K562 (cell line): Measurements from ENCODE around the gene EXOSC9. TPM values are rescaled to one million over a fixed set of nuclear protein-coding genes. Genes with fewer than 3 reads are reported as not detected.
A peak's percentile ranks its signal among the peaks of the same experiment; 100 is the strongest.

Source experiments
- ARNT ChIP-seq, 2 experiments: fragments of 450-650 bp; IDR thresholded peaks; 2 replicates each; pipeline ENCODE4 v1.6.1; 2016; ENCODE audit warnings: mild to moderate bottlenecking in 1 of 2
- BCL6 ChIP-seq: fragments of 250-450 bp; sonication (Bioruptor Pico); IDR thresholded peaks from 2 replicates; pipeline ENCODE4 v1.4.0; 2020
- BDP1 ChIP-seq: IDR thresholded peaks from 3 replicates; pipeline ENCODE4 v1.6.1; 2011; ENCODE audit not compliant: insufficient read length, insufficient read depth
- BRCA1 ChIP-seq, 2 experiments: fragments of 450-650 bp in 1 of 2; sonication (generic) in 1 of 2; formaldehyde crosslinking in 1 of 2; IDR thresholded peaks; 2 replicates each; pipeline versions ENCODE4 v1.5.0 to v1.6.1; 2017 to 2020; ENCODE audit warnings: mild to moderate bottlenecking in 1 of 2, missing genetic modification reagents in 1 of 2
- CC2D1A ChIP-seq: fragments of 450-650 bp; IDR thresholded peaks from 2 replicates; pipeline ENCODE4 v1.6.1; 2017; ENCODE audit warnings: mild to moderate bottlenecking
- CCNT2 ChIP-seq: IDR thresholded peaks from 2 replicates; pipeline ENCODE4 v1.6.1; 2011; ENCODE audit warnings: borderline replicate concordance, low read depth, mild to moderate bottlenecking, moderate library complexity, mixed read lengths, low read length; ENCODE audit not compliant: insufficient read length; ENCODE audit errors: extremely low read depth
- FOXJ3 ChIP-seq: sonication (generic); formaldehyde crosslinking; IDR thresholded peaks from 2 replicates; pipeline ENCODE4 v1.4.0; 2020; ENCODE audit warnings: mild to moderate bottlenecking, missing genetic modification reagents
- GMEB1 ChIP-seq: fragments of 250-450 bp; sonication (Bioruptor Pico); IDR thresholded peaks from 2 replicates; pipeline ENCODE4 v1.4.0; 2020; ENCODE audit warnings: mild to moderate bottlenecking
- MAFK ChIP-seq: IDR thresholded peaks from 2 replicates; pipeline ENCODE4 v1.6.1; 2011; ENCODE audit warnings: low read length, improper control_type of control experiment
- MCM5 ChIP-seq: fragments of 450-650 bp; IDR thresholded peaks from 2 replicates; pipeline ENCODE4 v1.6.1; 2016; ENCODE audit warnings: low read depth
- NEUROD1 ChIP-seq: fragments of 150-350 bp; IDR thresholded peaks from 2 replicates; pipeline ENCODE4 v1.6.1; 2014; ENCODE audit warnings: borderline replicate concordance, low read length, low read depth; ENCODE audit not compliant: partially characterized antibody
- RBM17 ChIP-seq: fragments of 200-400 bp; formaldehyde crosslinking; IDR thresholded peaks from 2 replicates; pipeline ENCODE4 v1.6.1; 2017; ENCODE audit warnings: low read depth, mild to moderate bottlenecking, low read length, borderline replicate concordance
- SAFB2 ChIP-seq: fragments of 200-400 bp; formaldehyde crosslinking; IDR thresholded peaks from 2 replicates; pipeline ENCODE4 v1.6.1; 2018; ENCODE audit warnings: borderline replicate concordance, low read length, low read depth, moderate library complexity; ENCODE audit not compliant: severe bottlenecking
- U2AF1 ChIP-seq: fragments of 200-400 bp; formaldehyde crosslinking; optimal IDR thresholded peaks from 2 replicates; pipeline ENCODE3; 2017; ENCODE audit warnings: mild to moderate bottlenecking, low read depth, low read length, moderate library complexity
- U2AF2 ChIP-seq: fragments of 200-400 bp; formaldehyde crosslinking; optimal IDR thresholded peaks from 2 replicates; pipeline ENCODE3; 2017; ENCODE audit warnings: low read depth, mild to moderate bottlenecking, low read length
- YY1 ChIP-seq, 3 experiments: IDR thresholded peaks; 2 replicates each; pipeline ENCODE4 v1.6.1; 2011; ENCODE audit warnings: low read length in 2 of 3, mild to moderate bottlenecking in 2 of 3, moderate library complexity in 2 of 3, borderline replicate concordance in 1 of 3, control low read depth in 1 of 3, low read depth in 1 of 3; ENCODE audit not compliant: insufficient read depth in 3 of 3, insufficient replicate concordance in 2 of 3, control insufficient read depth in 1 of 3, insufficient read length in 1 of 3; ENCODE audit errors: extremely low read depth in 1 of 3
- ZNF384 ChIP-seq: IDR thresholded peaks from 2 replicates; pipeline ENCODE4 v1.6.1; 2012; ENCODE audit warnings: low read depth, low read length, improper control_type of control experiment
- ZNF77 ChIP-seq: fragments of 250-450 bp; sonication (Bioruptor Pico); IDR thresholded peaks from 2 replicates; pipeline ENCODE4 v1.5.0; 2020
- ZNF785 ChIP-seq: fragments of 250-450 bp; sonication (Bioruptor Pico); IDR thresholded peaks from 2 replicates; pipeline ENCODE4 v1.4.0; 2020; ENCODE audit warnings: mild to moderate bottlenecking
- ZSCAN32 ChIP-seq: fragments of 450-650 bp; formaldehyde crosslinking; IDR thresholded peaks from 2 replicates; pipeline ENCODE4 v1.4.0; 2020; ENCODE audit warnings: mild to moderate bottlenecking, moderate library complexity
- polyA plus RNA-seq, 8 experiments: library from polyadenylated mRNA; depleted of rRNA in 4 of 8; stranded (reverse) in 5 of 8; unstranded in 3 of 8; fragments of >200 nt; fragmentation: Nextera tagmentation in 2 of 8; fragmentation: Illumina TruSeq in 1 of 8; extraction: Ambion mirVana in 2 of 8; extraction: Trizol in 1 of 8; gene quantifications; 2 replicates each; pipeline versions ENCODE4 v1.2.1 to v1.2.3, GENCODE V29; 2011 to 2014; ENCODE audit warnings: inconsistent platforms in 1 of 8, missing spikeins in 1 of 8
- total RNA-seq, 7 experiments: library from RNA; depleted of rRNA in 6 of 7; stranded (reverse); fragments of >200 nt in 6 of 7; fragmentation: Illumina TruSeq in 2 of 7; extraction: Trizol in 2 of 7; gene quantifications; 2 replicates each; pipeline versions ENCODE4 v1.2.1 to v1.2.3, GENCODE V29; 2011 to 2021; ENCODE audit warnings: low replicate concordance in 1 of 7
- TF ChIP-seq, protein P1 (sequence below): fragments of 150-350 bp; IDR thresholded peaks from 2 replicates; pipeline ENCODE4 v1.6.1; 2014; ENCODE audit warnings: low read depth, mild to moderate bottlenecking, low read length, borderline replicate concordance
- TF ChIP-seq, protein P2 (sequence below): fragments of 250-450 bp; sonication (Bioruptor Pico); IDR thresholded peaks from 2 replicates; pipeline ENCODE4 v1.4.0; 2020; ENCODE audit warnings: borderline replicate concordance
- TF ChIP-seq, protein P3 (sequence below): fragments of 250-450 bp; sonication (Bioruptor Pico); IDR thresholded peaks from 2 replicates; pipeline ENCODE4 v1.8.0; 2021; ENCODE audit warnings: moderate library complexity, mild to moderate bottlenecking, inconsistent platforms

Gene EXOSC9
- total and polyA plus RNA-seq, 9 of the 15 experiments (the other 6 are each of a cell fraction or from before 2014, with no cell fraction given): 64.7 to 166 (median 115) TPM

DNA sequence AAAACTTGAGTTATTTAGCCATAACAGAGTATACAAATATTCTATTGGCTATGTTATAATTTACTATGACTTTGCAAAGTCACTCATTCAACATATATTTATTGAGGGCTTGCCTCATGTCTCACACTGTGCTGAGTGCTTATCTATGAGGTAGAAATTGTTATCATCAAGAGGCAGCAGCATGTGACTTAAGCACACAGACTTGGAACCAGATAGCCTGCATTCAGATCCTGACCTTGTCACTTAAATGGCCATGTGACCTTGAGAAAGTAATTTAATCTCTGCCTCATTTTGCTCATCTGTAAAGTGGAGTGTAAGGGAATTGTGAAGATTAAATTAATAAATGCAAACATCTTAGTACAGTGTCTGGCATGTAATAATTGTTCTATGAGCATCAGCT lies 10.1 kb upstream of the EXOSC9 start (continued):
- TF ChIP-seq RBM17 (no peak), NEUROD1 (peak; percentile 17), YY1 (IDR thresholded peaks at IDR 0.05; ENCODE audit: borderline replicate concordance in 1 of 3, control insufficient read depth in 1 of 3, extremely low read depth in 1 of 3, insufficient read depth in 3 of 3, insufficient read length in 1 of 3, insufficient replicate concordance in 2 of 3, low read depth in 1 of 3, low read length in 2 of 3) (no peak), BDP1 (no peak), ZNF785 (no peak), FOXJ3 (no peak), ZNF384 (no peak), MCM5 (no peak), CCNT2 (peak; percentile 94), U2AF1 (no peak), BRCA1 (IDR thresholded peaks at IDR 0.05) (no peak), BRCA1 (CRISPR knock-in tag; IDR thresholded peaks at IDR 0.05) (no peak), ARNT (IDR thresholded peaks at IDR 0.05) (peak; percentile 48 to 82; a peak in 3 of 4 replicates), GMEB1 (no peak), U2AF2 (no peak), ZSCAN32 (CRISPR knock-in tag) (no peak), MAFK (peak; percentile 55; the same call in 1 of the 2 replicates), BCL6 (no peak), ZNF77 (CRISPR knock-in tag) (no peak), CC2D1A (peak; percentile 62; the same call in 1 of the 2 replicates), SAFB2 (no peak)
- TF ChIP-seq, protein P1, sequence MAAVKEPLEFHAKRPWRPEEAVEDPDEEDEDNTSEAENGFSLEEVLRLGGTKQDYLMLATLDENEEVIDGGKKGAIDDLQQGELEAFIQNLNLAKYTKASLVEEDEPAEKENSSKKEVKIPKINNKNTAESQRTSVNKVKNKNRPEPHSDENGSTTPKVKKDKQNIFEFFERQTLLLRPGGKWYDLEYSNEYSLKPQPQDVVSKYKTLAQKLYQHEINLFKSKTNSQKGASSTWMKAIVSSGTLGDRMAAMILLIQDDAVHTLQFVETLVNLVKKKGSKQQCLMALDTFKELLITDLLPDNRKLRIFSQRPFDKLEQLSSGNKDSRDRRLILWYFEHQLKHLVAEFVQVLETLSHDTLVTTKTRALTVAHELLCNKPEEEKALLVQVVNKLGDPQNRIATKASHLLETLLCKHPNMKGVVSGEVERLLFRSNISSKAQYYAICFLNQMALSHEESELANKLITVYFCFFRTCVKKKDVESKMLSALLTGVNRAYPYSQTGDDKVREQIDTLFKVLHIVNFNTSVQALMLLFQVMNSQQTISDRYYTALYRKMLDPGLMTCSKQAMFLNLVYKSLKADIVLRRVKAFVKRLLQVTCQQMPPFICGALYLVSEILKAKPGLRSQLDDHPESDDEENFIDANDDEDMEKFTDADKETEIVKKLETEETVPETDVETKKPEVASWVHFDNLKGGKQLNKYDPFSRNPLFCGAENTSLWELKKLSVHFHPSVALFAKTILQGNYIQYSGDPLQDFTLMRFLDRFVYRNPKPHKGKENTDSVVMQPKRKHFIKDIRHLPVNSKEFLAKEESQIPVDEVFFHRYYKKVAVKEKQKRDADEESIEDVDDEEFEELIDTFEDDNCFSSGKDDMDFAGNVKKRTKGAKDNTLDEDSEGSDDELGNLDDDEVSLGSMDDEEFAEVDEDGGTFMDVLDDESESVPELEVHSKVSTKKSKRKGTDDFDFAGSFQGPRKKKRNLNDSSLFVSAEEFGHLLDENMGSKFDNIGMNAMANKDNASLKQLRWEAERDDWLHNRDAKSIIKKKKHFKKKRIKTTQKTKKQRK: no peak
- TF ChIP-seq, protein P2, sequence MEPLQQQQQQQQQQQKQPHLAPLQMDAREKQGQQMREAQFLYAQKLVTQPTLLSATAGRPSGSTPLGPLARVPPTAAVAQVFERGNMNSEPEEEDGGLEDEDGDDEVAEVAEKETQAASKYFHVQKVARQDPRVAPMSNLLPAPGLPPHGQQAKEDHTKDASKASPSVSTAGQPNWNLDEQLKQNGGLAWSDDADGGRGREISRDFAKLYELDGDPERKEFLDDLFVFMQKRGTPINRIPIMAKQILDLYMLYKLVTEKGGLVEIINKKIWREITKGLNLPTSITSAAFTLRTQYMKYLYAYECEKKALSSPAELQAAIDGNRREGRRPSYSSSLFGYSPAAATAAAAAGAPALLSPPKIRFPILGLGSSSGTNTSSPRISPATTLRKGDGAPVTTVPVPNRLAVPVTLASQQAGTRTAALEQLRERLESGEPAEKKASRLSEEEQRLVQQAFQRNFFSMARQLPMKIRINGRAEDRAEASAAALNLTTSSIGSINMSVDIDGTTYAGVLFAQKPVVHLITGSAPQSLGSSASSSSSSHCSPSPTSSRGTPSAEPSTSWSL (CRISPR knock-in tag): no peak
- TF ChIP-seq, protein P3, sequence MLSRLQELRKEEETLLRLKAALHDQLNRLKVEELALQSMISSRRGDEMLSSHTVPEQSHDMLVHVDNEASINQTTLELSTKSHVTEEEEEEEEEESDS (CRISPR knock-in tag): no peak
